GM18505 (cell line): ENCODE measurements around the gene PCBP1.
"Not testable (repeated sequence)": the region's sequence is repeated elsewhere in the genome, so short reads cannot be mapped to it uniquely, and the experiment has no call there.

Source experiments
- ATAC-seq: cut with Tn5 transposase; IDR thresholded peaks from one replicate; pipeline ENCODE4 v1.9.1; 2021; ENCODE audit not compliant: unreplicated experiment
- POLR2A ChIP-seq: IDR thresholded peaks from 4 replicates; pipeline ENCODE4 v1.6.1; 2011; ENCODE audit warnings: borderline replicate concordance; ENCODE audit not compliant: insufficient read depth, insufficient read length; ENCODE audit errors: extremely low read depth

The PCBP1 gene

GRCh38 chr2:70133127-70133452, 45.8 kb downstream of the PCBP1 start:
- no peak for TF ChIP-seq POLR2A
- no peak for ATAC-seq

GRCh38 chr2:70133491-70134322, 46.4 kb downstream of the PCBP1 start:
- ATAC-seq: no peak
- TF ChIP-seq POLR2A: peak; percentile 41

GRCh38 chr2:70134323-70134983, 47.2 kb downstream of the PCBP1 start:
- peak; percentile 32 for TF ChIP-seq POLR2A
- ATAC-seq: not testable (repeated sequence)
